Stimulated activated CD8-positive, alpha-beta memory T cell treated with anti-CD3 and anti-CD28 coated beads, Interleukin-7, amount 100 ng/mL, for 4 hours (primary cell): ENCODE results near the gene TBC1D3I.
"Not testable (repeated sequence)": the region's sequence is repeated elsewhere in the genome, so short reads cannot be mapped to it uniquely, and the experiment has no call there.

Source experiments
- DNase-seq, 2 donors: peaks; one replicate each; pipeline ENCODE4 v3.0.0-alpha.2; 2020; ENCODE audit warnings: low read depth in 2 of 2

Gene TBC1D3I

DNA sequence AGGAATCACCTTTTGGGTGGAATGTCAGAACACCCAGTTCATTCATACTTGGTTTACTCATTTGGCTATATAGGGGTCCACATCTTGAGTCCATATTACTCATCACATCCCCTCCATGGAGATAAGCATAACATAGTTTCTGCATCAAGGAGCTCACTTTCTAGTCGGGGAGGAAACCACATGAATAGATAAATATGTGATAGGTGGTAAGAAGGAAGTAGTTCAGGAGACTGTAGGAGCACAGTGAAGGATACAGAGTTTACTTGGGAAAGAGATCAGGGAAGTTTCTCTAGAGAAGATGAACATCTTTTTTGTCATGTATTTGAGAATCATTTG is 57.9 kb downstream of the TBC1D3I start:
- DNase-seq = not testable (repeated sequence)

DNA sequence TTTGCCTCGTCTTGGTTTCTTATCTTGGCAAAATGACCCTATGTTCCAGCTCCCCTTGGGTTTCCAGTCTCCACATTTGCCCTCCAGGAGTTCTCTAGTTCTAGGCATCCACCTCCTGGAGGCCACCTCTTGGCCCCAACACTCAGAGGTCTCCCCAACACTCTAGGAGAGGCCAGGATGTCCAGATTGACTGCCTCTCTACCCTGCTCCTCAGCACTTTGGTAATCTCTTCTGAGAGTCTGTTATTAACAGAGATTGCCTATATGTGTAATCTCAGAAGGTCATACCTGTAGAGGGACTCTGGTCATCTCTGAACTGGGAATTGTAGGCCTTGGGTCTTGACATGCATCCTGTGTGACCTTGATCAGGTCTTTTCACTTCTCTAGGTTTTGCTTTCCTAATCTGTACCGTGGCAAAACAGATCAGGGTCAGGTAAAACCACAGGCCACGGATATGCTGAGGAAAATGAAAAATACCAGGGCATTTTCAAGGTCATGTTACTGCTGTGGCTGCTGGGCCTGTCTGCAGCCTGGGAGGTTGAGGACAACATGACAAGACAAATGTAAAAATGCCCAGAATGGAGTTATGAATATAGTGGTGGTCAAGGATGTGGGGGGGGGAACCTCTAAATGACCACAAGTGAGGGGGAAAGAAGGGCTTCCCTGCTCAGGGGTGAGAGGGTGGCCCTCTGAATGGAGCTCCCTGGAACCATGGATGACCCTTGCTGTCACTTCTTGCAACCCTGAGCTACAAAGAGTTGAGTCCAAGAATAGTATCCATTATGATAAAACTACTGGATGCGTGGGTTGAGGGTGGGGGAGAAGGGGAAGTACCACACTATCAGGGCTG is 58.5 kb downstream of the TBC1D3I start:
- no peak for DNase-seq

DNA sequence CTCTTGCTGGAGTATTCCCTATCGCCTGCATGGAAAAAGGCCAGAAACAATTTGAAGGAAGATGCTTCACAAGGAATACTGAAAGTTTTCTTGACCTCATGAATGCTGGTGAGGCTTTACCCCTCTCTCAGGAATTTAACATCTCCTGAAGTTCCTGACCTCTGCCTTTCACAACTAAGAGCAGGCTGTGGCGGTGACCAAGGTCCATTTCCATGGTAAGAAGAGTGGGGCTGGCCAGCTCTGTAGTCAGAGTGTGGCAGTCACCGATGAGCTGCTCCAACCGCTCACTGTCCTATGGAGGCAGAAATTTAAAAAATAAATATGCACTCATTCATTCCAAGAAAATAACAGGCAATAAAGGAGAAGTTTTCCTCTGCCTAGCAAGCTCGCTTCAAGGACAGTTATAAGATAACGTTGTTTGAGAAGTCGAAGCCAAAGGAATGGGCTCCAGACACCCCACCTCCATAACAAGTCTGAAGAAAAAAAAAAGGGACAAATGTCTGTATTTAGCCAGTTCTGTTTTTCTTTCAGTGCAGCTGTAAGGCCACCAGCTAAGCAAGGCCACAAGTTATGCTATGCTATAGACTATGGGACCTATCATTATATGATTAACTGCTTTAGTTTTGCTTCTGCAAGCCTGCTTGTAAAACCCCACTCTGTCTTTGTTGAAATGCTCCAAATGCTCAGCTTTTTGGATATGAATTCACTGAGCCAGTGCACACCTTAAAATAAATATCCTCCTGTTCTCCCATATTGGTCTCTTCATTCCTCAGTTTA is 59.5 kb downstream of the TBC1D3I start:
- no peak for DNase-seq
